GM23338 (cell line): ENCODE measurements around the gene THADA. TPM values are rescaled to one million over a fixed set of nuclear protein-coding genes. Genes with fewer than 3 reads are reported as not detected.
A peak's percentile ranks its signal among the peaks of the same experiment; 100 is the strongest.

Experiments
- ATAC-seq: fragments of 200-7000 bp; cut with Tn5 transposase; 3 replicates; pipeline ENCODE4 v1.9.1; 2020
- DNase-seq: peaks from one replicate; pipeline ENCODE4 v3.0.0-alpha.2; 2015; ENCODE audit warnings: low spot score
- H2AFZ ChIP-seq: fragments of 200-600 bp; sonication (generic); 2 replicates; pipeline ENCODE4 v1.8.0; 2016; ENCODE audit warnings: antibody characterized with exemption, mild to moderate bottlenecking, moderate library complexity
- H3F3A ChIP-seq: fragments of 200-600 bp; sonication (generic); replicated peaks from 2 replicates; pipeline ENCODE4 v1.8.0; 2017; ENCODE audit warnings: antibody characterized with exemption, mixed run types, low read depth
- H3K27ac ChIP-seq: fragments of 200-600 bp; sonication (generic); 2 replicates; pipeline ENCODE4 v1.6.1; 2016; ENCODE audit warnings: low read depth
- H3K27me3 ChIP-seq: fragments of 200-600 bp; sonication (generic); 2 replicates; pipeline ENCODE4 v1.8.0; 2016; ENCODE audit warnings: mild to moderate bottlenecking, mixed run types, moderate library complexity; ENCODE audit not compliant: insufficient read depth
- H3K36me3 ChIP-seq: fragments of 200-600 bp; sonication (generic); 2 replicates; pipeline ENCODE4 v1.8.0; 2016; ENCODE audit warnings: mild to moderate bottlenecking; ENCODE audit not compliant: insufficient read depth
- H3K4me1 ChIP-seq: fragments of 200-600 bp; sonication (generic); 2 replicates; pipeline ENCODE4 v1.8.0; 2016; ENCODE audit warnings: mild to moderate bottlenecking, moderate library complexity; ENCODE audit not compliant: insufficient read depth
- H3K4me2 ChIP-seq: fragments of 200-600 bp; sonication (generic); 2 replicates; pipeline ENCODE4 v1.7.1; 2017; ENCODE audit warnings: mixed run types
- H3K4me3 ChIP-seq: fragments of 200-600 bp; sonication (generic); 2 replicates; pipeline ENCODE4 v1.6.1; 2016; ENCODE audit warnings: mixed run types
- H3K79me2 ChIP-seq: fragments of 200-600 bp; sonication (generic); replicated peaks from 2 replicates; pipeline ENCODE4 v1.8.0; 2017; ENCODE audit warnings: mild to moderate bottlenecking; ENCODE audit not compliant: insufficient read depth
- H3K9me2 ChIP-seq: fragments of 200-600 bp; sonication (generic); 2 replicates; pipeline ENCODE4 v1.8.0; 2017; ENCODE audit not compliant: insufficient read depth
- H4K20me1 ChIP-seq: fragments of 200-600 bp; sonication (generic); replicated peaks from 2 replicates; pipeline ENCODE4 v1.8.0; 2017; ENCODE audit warnings: mild to moderate bottlenecking; ENCODE audit not compliant: insufficient read depth
- H3K27ac Mint-ChIP-seq: 2 replicates; pipeline ENCODE4 v1.8.0; 2020; ENCODE audit warnings: inconsistent platforms, mild to moderate bottlenecking, moderate library complexity, mixed read lengths
- H3K27me3 Mint-ChIP-seq: 3 replicates; pipeline ENCODE4 v1.8.0; 2022; ENCODE audit warnings: low read depth, mild to moderate bottlenecking, moderate library complexity, mixed read lengths, inconsistent platforms; ENCODE audit not compliant: insufficient read depth, poor library complexity
- H3K36me3 Mint-ChIP-seq: 3 replicates; pipeline ENCODE4 v1.8.0; 2021; ENCODE audit warnings: low read depth, mild to moderate bottlenecking, inconsistent platforms, moderate library complexity, mixed read lengths
- H3K4me1 Mint-ChIP-seq: 3 replicates; pipeline ENCODE4 v1.8.0; 2020; ENCODE audit warnings: mild to moderate bottlenecking, inconsistent platforms, mixed read lengths
- H3K4me3 Mint-ChIP-seq: 3 replicates; pipeline ENCODE4 v1.8.0; 2021; ENCODE audit warnings: moderate library complexity, mild to moderate bottlenecking, inconsistent platforms, mixed read lengths
- H3K9me3 Mint-ChIP-seq: 3 replicates; pipeline ENCODE4 v1.8.0; 2020; ENCODE audit warnings: moderate library complexity, mild to moderate bottlenecking, inconsistent platforms, mixed read lengths
- CREB1 ChIP-seq: fragments of 250-450 bp; sonication (Bioruptor Pico); IDR thresholded peaks from 2 replicates; pipeline ENCODE4 v1.5.0; 2020; ENCODE audit warnings: low read depth, mild to moderate bottlenecking, moderate library complexity
- CTCF ChIP-seq, 2 experiments: fragments of 200-600 bp in 1 of 2; sonication (generic) in 1 of 2; conservative IDR thresholded peaks; 2 replicates each; pipeline versions ENCODE4 v1.5.1 to v1.6.1; 2016 to 2017; ENCODE audit warnings: antibody characterized with exemption in 2 of 2, low read depth in 2 of 2, mild to moderate bottlenecking in 2 of 2, moderate library complexity in 1 of 2
- ETS1 ChIP-seq: IDR thresholded peaks from 2 replicates; pipeline ENCODE4 v1.6.1; 2016; ENCODE audit warnings: antibody characterized with exemption
- EZH2 ChIP-seq: fragments of 200-600 bp; sonication (generic); IDR thresholded peaks from one replicate; pipeline ENCODE4 v1.8.0; 2017; ENCODE audit warnings: antibody characterized with exemption, mild to moderate bottlenecking, low read depth; ENCODE audit not compliant: unreplicated experiment
- EZH2phosphoT487 ChIP-seq: fragments of 200-600 bp; sonication (generic); IDR thresholded peaks from one replicate; pipeline ENCODE4 v1.8.1; 2018; ENCODE audit warnings: antibody characterized with exemption; ENCODE audit not compliant: unreplicated experiment
- JUNB ChIP-seq: IDR thresholded peaks from one replicate; pipeline ENCODE4 v1.6.1; 2016; ENCODE audit warnings: antibody characterized with exemption; ENCODE audit not compliant: unreplicated experiment
- POLR2AphosphoS5 ChIP-seq: IDR thresholded peaks from 2 replicates; pipeline ENCODE4 v1.6.1; 2016; ENCODE audit warnings: antibody characterized with exemption, low read depth
- STAT1 ChIP-seq: IDR thresholded peaks from one replicate; pipeline ENCODE4 v1.6.1; 2016; ENCODE audit warnings: antibody characterized with exemption; ENCODE audit not compliant: unreplicated experiment
- ZNF114 ChIP-seq: fragments of 250-450 bp; sonication (Bioruptor Pico); IDR thresholded peaks from 2 replicates; pipeline ENCODE4 v1.5.0; 2020; ENCODE audit warnings: mild to moderate bottlenecking, moderate library complexity
- ZNF331 ChIP-seq: fragments of 250-450 bp; sonication (Bioruptor Pico); IDR thresholded peaks from 2 replicates; pipeline ENCODE4 v1.5.0; 2020; ENCODE audit warnings: low read depth, mild to moderate bottlenecking, moderate library complexity
- polyA plus RNA-seq: library from polyadenylated mRNA; unstranded; fragments of >200 nt; fragmentation: Nextera tagmentation; extraction: Ambion mirVana; gene quantifications from 2 replicates; pipeline ENCODE4 v1.2.1, GENCODE V29; 2016
- total RNA-seq: library from RNA; depleted of rRNA; stranded (reverse); fragments of >200 nt; shearing (Covaris generic); gene quantifications from 2 replicates; pipeline ENCODE4 v1.2.3, GENCODE V29; 2014
- TF ChIP-seq, protein P1 (sequence below): fragments of 250-450 bp; sonication (Bioruptor Pico); IDR thresholded peaks from 2 replicates; pipeline ENCODE4 v1.5.0; 2020; ENCODE audit warnings: mild to moderate bottlenecking, moderate library complexity
- TF ChIP-seq, protein P2 (sequence below): IDR thresholded peaks from one replicate; pipeline ENCODE4 v1.6.1; 2018; ENCODE audit warnings: antibody characterized with exemption; ENCODE audit not compliant: unreplicated experiment

The THADA gene
- total and polyA plus RNA-seq, 2 experiments from 2014 or later = 17.0 to 30.7 TPM

GRCh38 chr2:43186321-43186678 is 409.5 kb downstream of the THADA start:
- Histone ChIP-seq H3K27ac (no peak overlapping the region), H3K4me2 (0 out of 2 replicates have a peak overlapping the region, but pooled peaks have one; percentile 14), H3K36me3 (no peaks in the 10 kb centered on the region), H3K27me3 (no peaks in the 10 kb centered on the region), H4K20me1 (no peaks in the 10 kb centered on the region), H3K4me3 (no peak overlapping the region), H3K4me1 (peaks cover 16% of the 10 kb centered on the region; the same call in 1 of the 2 replicates), H3K9me2 (no peaks in the 10 kb centered on the region), H3K79me2 (no peaks in the 10 kb centered on the region), H3F3A (0 out of 2 replicates have a peak, but pooled peaks cover under 1% of the 10 kb centered on the region), H2AFZ (0 out of 2 replicates have a peak overlapping the region, but pooled peaks have one; percentile 47)
- Mint-ChIP-seq H3K27ac (no peak overlapping the region), H3K9me3 (no peaks in the 10 kb centered on the region; the same call in 1 of the 3 replicates), H3K36me3 (no peaks in the 10 kb centered on the region), H3K4me1 (peaks cover 43% of the 10 kb centered on the region), H3K4me3 (no peak overlapping the region), H3K27me3 (peaks cover 22% of the 10 kb centered on the region)
- DNase-seq (no peak), ATAC-seq (no peak)
- TF ChIP-seq POLR2AphosphoS5 = no peak
- no peak for TF ChIP-seq STAT1
- no peak for TF ChIP-seq ZNF331 (CRISPR knock-in tag)
- TF ChIP-seq ZNF114 (CRISPR knock-in tag) = no peak
- TF ChIP-seq, protein P1, sequence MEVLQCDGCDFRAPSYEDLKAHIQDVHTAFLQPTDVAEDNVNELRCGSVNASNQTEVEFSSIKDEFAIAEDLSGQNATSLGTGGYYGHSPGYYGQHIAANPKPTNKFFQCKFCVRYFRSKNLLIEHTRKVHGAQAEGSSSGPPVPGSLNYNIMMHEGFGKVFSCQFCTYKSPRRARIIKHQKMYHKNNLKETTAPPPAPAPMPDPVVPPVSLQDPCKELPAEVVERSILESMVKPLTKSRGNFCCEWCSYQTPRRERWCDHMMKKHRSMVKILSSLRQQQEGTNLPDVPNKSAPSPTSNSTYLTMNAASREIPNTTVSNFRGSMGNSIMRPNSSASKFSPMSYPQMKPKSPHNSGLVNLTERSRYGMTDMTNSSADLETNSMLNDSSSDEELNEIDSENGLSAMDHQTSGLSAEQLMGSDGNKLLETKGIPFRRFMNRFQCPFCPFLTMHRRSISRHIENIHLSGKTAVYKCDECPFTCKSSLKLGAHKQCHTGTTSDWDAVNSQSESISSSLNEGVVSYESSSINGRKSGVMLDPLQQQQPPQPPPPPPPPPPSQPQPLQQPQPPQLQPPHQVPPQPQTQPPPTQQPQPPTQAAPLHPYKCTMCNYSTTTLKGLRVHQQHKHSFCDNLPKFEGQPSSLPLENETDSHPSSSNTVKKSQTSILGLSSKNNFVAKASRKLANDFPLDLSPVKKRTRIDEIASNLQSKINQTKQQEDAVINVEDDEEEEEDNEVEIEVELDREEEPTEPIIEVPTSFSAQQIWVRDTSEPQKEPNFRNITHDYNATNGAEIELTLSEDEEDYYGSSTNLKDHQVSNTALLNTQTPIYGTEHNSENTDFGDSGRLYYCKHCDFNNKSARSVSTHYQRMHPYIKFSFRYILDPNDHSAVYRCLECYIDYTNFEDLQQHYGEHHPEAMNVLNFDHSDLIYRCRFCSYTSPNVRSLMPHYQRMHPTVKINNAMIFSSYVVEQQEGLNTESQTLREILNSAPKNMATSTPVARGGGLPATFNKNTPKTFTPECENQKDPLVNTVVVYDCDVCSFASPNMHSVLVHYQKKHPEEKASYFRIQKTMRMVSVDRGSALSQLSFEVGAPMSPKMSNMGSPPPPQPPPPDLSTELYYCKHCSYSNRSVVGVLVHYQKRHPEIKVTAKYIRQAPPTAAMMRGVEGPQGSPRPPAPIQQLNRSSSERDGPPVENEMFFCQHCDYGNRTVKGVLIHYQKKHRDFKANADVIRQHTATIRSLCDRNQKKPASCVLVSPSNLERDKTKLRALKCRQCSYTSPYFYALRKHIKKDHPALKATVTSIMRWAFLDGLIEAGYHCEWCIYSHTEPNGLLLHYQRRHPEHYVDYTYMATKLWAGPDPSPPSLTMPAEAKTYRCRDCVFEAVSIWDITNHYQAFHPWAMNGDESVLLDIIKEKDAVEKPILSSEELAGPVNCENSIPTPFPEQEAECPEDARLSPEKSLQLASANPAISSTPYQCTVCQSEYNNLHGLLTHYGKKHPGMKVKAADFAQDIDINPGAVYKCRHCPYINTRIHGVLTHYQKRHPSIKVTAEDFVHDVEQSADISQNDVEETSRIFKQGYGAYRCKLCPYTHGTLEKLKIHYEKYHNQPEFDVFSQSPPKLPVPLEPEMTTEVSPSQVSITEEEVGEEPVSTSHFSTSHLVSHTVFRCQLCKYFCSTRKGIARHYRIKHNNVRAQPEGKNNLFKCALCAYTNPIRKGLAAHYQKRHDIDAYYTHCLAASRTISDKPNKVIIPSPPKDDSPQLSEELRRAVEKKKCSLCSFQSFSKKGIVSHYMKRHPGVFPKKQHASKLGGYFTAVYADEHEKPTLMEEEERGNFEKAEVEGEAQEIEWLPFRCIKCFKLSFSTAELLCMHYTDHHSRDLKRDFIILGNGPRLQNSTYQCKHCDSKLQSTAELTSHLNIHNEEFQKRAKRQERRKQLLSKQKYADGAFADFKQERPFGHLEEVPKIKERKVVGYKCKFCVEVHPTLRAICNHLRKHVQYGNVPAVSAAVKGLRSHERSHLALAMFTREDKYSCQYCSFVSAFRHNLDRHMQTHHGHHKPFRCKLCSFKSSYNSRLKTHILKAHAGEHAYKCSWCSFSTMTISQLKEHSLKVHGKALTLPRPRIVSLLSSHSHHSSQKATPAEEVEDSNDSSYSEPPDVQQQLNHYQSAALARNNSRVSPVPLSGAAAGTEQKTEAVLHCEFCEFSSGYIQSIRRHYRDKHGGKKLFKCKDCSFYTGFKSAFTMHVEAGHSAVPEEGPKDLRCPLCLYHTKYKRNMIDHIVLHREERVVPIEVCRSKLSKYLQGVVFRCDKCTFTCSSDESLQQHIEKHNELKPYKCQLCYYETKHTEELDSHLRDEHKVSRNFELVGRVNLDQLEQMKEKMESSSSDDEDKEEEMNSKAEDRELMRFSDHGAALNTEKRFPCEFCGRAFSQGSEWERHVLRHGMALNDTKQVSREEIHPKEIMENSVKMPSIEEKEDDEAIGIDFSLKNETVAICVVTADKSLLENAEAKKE = no peak
- no peak for TF ChIP-seq CTCF (conservative IDR thresholded peaks at IDR 0.05; ENCODE audit: low read depth in 2 of 2)
- no peak for TF ChIP-seq CREB1 (CRISPR knock-in tag)
- no peak for TF ChIP-seq JUNB
- TF ChIP-seq EZH2 = no peak
- TF ChIP-seq, protein P2, sequence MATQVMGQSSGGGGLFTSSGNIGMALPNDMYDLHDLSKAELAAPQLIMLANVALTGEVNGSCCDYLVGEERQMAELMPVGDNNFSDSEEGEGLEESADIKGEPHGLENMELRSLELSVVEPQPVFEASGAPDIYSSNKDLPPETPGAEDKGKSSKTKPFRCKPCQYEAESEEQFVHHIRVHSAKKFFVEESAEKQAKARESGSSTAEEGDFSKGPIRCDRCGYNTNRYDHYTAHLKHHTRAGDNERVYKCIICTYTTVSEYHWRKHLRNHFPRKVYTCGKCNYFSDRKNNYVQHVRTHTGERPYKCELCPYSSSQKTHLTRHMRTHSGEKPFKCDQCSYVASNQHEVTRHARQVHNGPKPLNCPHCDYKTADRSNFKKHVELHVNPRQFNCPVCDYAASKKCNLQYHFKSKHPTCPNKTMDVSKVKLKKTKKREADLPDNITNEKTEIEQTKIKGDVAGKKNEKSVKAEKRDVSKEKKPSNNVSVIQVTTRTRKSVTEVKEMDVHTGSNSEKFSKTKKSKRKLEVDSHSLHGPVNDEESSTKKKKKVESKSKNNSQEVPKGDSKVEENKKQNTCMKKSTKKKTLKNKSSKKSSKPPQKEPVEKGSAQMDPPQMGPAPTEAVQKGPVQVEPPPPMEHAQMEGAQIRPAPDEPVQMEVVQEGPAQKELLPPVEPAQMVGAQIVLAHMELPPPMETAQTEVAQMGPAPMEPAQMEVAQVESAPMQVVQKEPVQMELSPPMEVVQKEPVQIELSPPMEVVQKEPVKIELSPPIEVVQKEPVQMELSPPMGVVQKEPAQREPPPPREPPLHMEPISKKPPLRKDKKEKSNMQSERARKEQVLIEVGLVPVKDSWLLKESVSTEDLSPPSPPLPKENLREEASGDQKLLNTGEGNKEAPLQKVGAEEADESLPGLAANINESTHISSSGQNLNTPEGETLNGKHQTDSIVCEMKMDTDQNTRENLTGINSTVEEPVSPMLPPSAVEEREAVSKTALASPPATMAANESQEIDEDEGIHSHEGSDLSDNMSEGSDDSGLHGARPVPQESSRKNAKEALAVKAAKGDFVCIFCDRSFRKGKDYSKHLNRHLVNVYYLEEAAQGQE = no peak
- no peak for TF ChIP-seq ETS1
- TF ChIP-seq EZH2phosphoT487 = no peak
